Dermis microvascular lymphatic vessel endothelial cell (primary cell): Measurements from ENCODE around the gene F7. TPM values are rescaled to one million over a fixed set of nuclear protein-coding genes. Genes with fewer than 3 reads are reported as not detected.

Source experiments
- DNase-seq, 2 donors: peaks; one replicate each; pipeline versions ENCODE4 v3.0.0 to v3.0.0-alpha.2; 2010; ENCODE audit warnings: low read depth in 2 of 2
- total RNA-seq: library from RNA; depleted of rRNA; stranded (reverse); fragments of >200 nt; gene quantifications from 2 replicates; pipeline ENCODE4 v1.2.1, GENCODE V29; 2014

The F7 gene
- total RNA-seq, 1 donor from 2014 or later: not detected

GRCh38 chr13:113138792-113139551 is 33.4 kb downstream of the F7 start:
- DNase-seq: peak in 1 of 2 donors; percentile 49

GRCh38 chr13:113139577-113139976 is 34.0 kb downstream of the F7 start:
- no peak for DNase-seq

- no peak for DNase-seq
Observed at GRCh38 chr13:113140677-113141600, 35.3 kb downstream of the F7 start.

- DNase-seq: no peak
Observed at GRCh38 chr13:113141601-113141970, 36.0 kb downstream of the F7 start.

GRCh38 chr13:113142876-113143275 is 37.3 kb downstream of the F7 start:
- DNase-seq: no peak

- DNase-seq: no peak
Observed at GRCh38 chr13:113143466-113144254, 38.1 kb downstream of the F7 start.

GRCh38 chr13:113144255-113144629 is 38.7 kb downstream of the F7 start:
- no peak for DNase-seq

GRCh38 chr13:113145496-113145895 is 39.9 kb downstream of the F7 start:
- DNase-seq: no peak

- DNase-seq: no peak
Observed at GRCh38 chr13:113145911-113146598, 40.5 kb downstream of the F7 start.

- no peak for DNase-seq
Observed at GRCh38 chr13:113146750-113147149, 41.2 kb downstream of the F7 start.

GRCh38 chr13:113147206-113147605 is 41.6 kb downstream of the F7 start:
- no peak for DNase-seq

GRCh38 chr13:113148407-113148806 is 42.8 kb downstream of the F7 start:
- DNase-seq: no peak

GRCh38 chr13:113148940-113149503 is 43.4 kb downstream of the F7 start:
- no peak for DNase-seq

GRCh38 chr13:113149711-113150549 is 44.3 kb downstream of the F7 start:
- no peak for DNase-seq

GRCh38 chr13:113150550-113151365 is 45.2 kb downstream of the F7 start:
- DNase-seq: no peak

- no peak for DNase-seq
Observed at GRCh38 chr13:113151745-113152690, 46.4 kb downstream of the F7 start.

GRCh38 chr13:113152691-113152983 is 47.0 kb downstream of the F7 start:
- no peak for DNase-seq
